SIG-M5 treated with dmso at 0.1 percent for 504 hours (cell line): ENCODE data around the gene POLE.

Source experiments
- DNase-seq: peaks from one replicate; lab custom pipeline; 2025; ENCODE audit not compliant: unreplicated experiment; lab: John Stamatoyannopoulos, UW

POLE gene

DNA sequence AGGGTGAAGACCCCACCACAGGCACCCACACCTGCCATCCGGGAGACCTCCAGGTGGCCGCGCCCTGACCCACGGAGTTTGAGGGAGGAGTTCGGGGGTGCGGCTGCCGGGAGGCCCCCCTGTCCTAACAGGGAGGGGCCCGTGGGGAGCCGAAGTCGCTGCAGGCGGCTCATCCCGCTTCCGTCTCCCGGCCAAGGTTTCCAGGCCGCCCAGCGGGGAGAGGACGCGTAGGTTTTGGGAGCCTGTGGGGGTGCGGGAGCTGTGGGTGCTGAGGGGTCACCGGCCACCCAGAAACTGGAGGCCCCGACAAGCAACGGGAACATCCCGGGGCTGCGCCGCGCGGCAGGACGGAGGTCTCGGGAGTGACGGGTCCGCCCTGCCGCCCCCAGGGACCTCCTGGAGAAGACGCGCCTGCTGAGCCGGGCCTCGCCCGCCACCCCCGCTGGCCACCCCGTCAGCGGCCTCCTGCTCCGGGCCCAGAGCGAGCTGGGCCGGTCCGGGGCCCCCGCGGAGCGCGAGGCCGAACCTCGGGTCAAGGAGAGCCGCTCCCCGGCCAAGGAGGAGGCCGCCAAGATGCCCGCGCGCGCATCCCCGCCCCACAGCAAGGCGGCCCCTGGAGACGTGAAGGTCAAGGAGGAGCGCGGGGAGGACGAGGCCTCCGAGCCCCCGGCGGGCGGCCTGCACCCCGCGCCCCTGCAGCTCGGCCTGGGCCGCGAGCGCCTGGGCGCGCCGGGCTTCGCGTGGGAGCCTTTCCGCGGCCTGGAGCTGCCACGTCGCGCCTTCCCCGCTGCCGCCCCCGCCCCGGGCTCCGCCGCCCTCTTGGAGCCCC is 104.3 kb downstream of the POLE start:
- no peak for DNase-seq

DNA sequence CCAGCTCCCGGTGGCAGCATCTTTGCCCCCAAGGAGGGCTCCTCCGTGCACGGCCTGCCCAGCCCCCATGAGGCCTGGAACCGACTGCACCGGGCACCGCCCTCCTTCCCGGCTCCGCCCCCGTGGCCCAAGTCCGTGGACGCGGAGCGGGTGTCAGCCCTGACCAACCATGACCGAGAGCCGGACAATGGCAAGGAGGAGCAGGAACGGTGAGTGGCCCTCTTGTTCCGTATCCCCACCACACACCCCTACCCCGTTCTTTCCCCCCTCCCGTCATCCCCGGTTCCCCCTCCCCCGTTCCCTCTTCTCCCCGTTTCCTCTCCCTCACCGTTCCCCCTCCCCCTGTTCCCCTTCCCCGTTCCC is 105.1 kb downstream of the POLE start:
- no peak for DNase-seq

DNA sequence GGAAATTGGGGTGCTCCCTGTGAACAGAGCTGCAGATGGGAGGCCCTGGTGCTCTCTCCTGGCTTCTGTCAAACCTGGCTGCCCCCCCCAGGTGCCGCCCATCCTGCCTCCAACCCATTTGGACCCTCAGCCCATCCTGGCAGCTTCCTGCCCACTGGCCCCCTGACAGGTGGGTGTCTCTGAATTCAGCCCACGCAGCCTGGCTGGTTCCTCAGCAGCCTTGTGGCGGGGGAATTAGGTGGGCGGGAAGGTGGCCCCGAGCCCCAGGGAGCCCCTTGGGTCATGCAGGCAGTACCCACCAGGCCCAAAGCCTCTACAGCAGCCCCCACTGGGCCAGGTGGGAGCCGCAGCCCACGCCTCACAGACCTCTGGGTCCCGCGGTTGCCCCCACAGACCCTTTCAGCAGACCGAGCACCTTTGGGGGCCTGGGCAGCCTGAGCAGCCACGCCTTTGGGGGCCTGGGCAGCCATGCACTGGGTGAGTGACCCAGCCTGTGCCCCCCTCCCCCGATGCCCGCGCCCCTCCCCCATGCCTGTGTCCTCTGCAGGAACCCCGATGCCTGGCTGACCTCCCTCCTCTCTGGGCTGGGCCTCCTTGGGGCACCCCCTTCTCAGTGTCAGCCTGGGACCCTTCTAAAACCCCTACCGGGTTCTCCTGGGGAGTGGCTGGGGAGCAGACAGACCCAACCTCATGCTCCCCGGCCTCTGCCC is 105.6 kb downstream of the POLE start:
- no peak for DNase-seq

DNA sequence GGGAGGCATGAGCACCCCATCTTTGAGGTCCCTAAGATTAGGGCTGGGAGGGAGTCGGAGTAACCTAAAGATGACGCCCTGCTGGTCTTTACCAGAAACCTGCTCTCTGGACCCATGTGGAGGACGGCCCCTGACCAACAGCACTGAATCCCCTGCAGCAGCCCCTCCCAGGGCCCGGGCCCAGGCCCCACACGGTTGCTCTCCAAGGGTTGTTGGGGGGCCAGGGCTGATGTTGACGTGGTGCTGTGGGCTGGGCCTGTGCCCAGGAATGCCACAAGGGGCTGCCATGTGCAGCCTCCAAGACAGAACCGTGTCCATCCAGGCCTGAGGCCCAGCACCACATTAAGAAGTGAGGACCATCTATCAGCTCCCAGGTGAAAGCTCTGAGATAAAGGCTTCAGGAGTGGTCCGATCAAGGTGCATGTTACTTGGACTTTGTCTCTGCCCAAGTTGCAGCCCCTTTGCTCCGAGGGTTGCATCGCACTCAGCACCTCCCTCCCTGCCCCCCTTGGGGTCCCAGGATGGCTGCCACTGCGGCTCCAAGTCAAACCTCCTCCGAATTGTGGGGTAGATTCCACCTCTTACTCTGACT is 106.3 kb downstream of the POLE start:
- no peak for DNase-seq

DNA sequence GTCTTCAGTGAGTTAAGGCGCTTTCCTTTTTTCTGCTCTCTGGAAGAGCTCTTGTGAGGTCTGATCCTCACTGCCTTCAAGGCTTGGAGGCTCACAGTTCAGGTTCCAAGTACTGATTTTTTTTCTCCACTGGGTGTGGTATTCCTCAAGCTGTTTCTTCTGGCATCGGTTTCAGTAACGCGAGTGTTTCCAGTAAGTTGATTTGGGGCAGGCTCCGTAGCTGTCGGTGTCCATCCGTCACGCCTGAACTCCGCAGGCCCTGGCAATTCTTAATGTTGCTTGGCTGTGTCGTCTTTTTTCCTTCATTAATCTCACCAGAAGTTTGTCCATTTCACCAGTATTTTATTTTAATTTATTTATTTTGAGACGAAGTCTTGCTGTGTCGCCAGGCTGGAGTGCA is 107.4 kb downstream of the POLE start:
- no peak for DNase-seq

DNA sequence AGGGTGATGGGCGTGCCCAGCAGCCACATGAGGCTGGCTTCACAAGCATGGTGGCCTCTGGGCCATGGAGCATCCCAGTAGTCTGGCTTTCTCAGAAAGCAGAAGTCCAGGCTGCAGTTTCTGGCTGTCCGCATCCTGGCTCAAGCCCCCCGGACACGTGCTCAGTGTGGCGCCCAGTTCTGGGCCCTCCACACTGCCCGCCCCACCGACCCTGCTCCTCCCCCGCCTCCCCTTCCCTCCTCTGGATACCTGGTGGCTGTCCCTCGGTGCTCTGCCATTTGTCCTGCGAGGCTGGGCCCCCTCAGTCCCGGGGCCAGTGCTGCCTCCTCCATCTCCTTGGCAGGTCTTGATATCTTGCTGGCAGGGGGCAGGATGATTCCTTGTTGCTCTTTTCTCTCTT is 108.3 kb downstream of the POLE start:
- no peak for DNase-seq

DNA sequence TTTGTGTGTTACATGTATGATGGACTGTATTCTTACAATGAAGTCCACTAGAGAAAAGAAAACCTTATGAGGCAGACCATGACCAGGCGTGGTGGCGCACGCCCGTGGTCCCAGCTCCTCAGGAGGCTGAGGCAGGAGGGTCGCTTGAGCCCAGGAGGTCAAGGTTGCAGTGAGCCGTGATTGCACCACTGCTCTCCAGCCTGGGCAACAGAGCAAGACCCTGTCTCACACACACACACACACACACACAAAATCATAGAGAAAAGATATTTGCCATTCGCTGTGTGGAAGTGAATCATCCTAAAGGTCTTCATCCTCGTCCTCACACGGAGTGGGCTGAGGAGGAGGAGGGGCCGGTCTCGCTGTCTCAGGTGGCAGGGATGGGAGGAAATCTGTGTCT is 109.0 kb downstream of the POLE start:
- DNase-seq, result no peak

DNA sequence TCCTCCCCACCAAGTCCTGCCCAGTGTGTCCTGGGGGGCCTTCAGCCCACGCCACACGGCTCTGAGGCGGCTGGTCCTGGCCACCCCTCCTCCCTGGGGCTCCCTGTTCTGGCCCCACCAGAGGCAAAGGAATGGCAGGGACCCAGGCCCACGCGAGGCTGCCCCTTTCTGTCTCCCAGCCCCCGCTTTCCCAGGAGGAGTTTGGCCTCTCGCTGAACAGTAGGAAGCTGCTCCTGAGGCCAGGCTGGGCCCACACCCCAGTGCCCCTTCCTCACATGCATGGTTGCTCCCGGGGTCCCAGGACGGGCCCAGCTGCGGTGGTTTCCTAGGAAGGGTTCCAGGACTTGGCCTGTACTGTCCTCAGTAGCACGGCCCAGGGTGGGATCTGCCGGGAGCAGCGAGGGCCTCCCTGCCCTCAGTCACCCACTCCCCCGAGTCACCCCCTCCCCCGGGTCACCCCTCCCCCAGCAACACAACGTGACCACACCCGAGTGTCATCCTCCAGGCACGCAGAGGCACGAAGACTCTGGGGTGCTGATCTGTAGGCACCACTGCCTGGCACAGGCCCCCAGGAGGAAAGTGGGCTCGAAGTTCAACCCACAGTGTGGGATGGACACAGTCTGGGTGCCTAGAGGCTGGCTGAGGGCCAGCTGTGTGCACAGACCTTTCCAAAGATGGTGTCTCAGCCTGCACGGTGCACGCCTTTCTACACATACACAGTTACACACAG is 109.8 kb downstream of the POLE start:
- no peak for DNase-seq

DNA sequence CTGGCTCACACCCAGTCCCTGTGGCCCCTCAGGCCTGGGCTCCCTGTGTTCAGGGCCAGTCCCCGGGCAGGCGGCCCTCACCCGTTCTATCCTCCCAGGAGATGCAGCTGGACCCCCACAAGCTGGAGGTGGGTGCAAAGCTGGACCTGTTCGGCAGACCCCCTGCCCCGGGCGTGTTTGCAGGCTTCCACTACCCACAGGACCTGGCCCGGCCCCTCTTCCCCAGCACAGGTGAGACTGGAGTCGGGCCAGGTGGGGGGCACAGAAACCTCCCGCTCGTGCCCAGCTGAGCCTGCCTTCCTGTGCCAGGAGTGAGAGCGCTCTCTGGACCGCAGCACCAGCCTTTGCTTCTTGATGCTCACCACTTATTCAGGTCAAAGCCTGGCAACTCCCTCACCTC is 110.4 kb downstream of the POLE start:
- DNase-seq, result no peak

DNA sequence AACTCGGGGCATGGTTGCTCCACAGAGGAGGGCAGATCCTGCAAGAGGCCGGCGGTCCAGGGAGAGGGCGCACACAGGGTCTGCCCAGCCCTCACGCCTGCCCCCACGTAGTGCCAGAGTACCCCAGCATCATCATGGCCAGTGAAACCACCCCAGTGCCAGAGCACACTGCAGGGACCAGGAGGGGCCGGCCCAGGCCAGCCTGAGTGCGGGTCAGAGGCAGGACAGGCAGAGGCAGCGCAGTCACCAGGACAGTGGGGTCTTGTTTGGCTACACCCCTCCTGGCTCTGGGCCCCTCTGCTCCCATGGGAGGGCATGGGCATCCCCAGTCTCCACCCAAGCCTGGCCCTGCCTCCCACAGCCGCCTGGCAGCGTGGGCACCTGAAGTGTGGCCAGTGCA is 111.5 kb downstream of the POLE start:
- DNase-seq, result no peak

DNA sequence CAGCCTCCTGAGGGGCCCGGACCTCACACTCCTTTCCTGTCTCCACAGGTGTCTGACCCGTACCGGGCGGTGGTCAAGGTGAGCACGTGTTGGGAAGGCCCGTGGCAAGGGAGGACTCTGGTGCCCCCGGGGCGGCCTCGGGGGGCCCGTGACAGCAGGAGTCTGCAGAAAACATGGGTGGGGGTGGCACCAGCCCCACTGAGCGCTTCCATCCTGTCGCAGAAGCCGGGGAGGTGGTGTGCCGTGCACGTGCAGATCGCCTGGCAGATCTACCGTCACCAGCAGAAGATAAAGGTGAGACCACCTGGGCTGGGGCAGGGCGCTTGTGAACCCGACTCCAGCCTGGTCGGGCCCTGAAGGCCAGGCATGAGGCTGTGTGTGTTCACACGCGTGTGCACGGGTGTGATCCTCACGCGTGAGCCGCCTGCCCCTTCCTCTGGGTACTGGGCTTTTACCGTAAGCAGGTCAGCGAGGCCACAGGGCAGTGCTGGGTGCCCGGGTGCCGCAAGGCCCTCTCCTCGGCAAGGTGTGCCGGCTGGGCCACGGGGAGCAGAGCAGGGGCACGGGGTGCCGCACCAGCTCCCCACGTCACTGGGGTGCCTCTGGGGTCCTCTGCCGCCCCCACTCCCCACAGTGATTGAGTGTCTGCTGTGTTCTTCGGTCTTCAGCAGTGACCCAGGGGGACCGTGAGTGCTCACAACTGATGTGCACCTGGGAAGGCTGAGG is 112.7 kb downstream of the POLE start:
- no peak for DNase-seq
